Activated CD4-positive, CD25-positive, alpha-beta regulatory T cell (primary cell): ENCODE data around the gene ARRDC3.
"Not testable (repeated sequence)": the region's sequence is repeated elsewhere in the genome, so short reads cannot be mapped to it uniquely, and the experiment has no call there.

Source experiments
- DNase-seq, 4 experiments: peaks; one replicate each; lab custom pipeline; 2025; lab: John Stamatoyannopoulos, UW

ARRDC3 gene, protein sequence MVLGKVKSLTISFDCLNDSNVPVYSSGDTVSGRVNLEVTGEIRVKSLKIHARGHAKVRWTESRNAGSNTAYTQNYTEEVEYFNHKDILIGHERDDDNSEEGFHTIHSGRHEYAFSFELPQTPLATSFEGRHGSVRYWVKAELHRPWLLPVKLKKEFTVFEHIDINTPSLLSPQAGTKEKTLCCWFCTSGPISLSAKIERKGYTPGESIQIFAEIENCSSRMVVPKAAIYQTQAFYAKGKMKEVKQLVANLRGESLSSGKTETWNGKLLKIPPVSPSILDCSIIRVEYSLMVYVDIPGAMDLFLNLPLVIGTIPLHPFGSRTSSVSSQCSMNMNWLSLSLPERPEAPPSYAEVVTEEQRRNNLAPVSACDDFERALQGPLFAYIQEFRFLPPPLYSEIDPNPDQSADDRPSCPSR

DNA sequence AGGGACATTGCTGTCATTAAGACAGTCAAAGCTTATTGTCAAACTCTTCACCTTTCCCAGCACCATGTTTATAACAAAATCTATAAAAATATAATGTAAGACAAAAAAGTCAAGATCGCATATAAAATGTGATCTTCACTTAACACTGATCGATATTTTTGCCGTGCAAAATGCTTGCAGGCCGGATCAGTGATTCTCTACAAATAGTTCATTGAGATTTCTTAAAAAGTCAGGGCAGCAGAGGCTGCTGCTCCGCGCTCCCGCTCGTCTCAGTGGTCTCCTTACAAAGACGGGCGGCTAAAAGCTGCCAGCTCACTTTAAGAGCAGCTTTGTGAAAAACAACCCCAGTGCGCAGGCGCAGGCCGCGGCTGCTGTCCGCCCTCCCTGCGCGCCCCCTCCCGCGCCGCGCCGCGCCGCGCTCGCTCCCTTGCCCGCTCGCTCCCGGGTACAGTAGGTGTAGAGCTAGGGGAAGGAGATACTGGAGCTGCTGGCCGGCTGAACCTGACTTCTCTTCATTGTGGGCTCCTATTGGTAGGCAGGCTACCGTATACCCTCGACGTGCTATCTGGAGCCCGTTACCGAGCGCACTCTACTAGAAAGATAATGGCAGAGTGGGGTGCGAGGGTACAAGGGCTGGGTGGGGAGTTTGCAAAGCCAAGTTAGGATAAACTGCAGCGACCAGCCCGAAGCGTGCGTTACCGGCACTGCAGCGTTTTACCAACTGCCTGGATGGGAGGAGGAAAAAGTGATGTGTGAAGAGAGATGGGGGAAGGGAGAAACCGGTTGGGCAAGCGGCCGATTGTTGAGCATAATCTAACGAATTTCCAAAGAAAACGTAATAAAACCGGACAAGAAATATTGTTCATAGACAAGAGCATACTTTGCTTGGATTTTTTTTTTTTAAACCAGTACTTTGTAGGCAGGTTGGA lies at the start of gene ARRDC3:
Gene ARRDC3 (minus strand): TSS at position 291 of the 929 bp plus-strand sequence. CDS start 225 bp downstream, at position 66.
- peak; percentile 86 to 97 (median 94) for DNase-seq

DNA sequence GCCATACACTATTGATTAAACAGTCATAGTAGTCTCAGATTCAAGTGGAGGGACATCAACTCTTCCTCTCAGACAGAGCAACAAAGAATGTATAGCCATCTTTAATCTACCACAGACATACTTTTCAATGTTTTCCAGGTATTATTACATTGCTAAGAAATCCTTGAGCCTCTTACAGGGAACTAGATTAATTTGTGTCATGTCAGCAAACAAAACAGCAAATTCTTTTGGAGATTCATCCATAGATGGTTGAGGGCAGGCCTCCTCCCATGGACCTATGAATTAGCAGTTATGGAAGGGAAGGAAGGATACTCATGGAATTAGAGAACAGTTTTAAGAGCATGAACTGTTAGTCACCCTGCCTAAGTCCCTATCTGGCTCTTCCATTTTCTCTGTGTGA lies 47.8 kb upstream of the ARRDC3 start:
- no peak for DNase-seq

DNA sequence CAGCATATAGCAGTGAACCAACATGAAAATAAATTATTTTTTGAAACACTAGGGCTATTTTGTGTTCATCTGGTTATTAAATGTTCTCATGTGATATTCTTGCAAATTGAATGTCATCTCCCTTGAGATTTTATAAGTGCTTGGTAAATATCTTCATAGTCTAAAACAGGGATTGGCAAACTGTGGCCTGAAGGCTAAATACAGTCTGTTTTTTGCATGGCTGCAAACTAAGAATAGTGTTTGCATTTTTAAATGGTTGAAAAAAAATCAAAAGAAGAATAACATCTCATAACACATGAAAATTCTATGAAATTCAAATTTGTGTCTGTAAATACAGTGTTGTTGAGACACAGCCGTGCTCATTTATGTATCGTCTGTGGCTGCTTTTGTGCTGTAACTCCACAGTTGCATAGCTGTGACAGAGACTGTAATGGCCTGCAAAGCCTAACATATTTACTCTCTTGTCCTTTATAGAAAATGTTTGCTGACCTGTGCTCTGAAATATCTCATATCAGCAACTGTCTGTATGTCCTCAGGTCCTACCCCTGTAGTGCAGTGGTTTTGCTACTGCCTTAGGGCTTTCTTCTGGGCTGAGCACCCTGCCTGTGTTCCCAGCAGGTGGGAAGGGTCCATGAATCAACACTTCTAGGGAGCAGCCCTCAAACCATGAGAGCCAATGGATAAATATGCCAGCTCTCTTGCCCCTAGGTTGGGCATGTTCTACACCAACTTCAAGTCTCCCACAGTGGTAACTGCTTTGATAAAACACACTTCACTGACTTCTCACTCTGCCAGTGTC lies 41.7 kb upstream of the ARRDC3 start:
- DNase-seq: no peak

DNA sequence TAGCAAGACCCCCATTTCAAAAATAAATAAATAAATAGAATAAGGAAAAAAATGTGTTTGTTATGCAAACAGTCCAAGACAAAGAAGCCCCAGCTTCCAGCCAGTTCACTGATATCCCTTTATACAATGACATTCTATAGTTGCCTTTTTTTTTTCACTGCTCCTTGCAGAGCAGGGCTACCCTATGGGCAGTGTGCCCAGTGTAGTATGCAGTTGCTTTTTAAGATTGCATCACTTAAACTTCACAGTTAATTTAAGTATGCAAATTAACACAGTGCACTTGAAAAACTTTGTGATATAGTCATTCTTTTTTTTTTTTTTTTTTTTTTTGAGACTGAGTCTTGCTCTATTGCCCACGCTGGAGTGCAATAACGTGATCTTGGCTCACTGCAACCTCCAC lies 40.8 kb upstream of the ARRDC3 start:
- DNase-seq: no peak

DNA sequence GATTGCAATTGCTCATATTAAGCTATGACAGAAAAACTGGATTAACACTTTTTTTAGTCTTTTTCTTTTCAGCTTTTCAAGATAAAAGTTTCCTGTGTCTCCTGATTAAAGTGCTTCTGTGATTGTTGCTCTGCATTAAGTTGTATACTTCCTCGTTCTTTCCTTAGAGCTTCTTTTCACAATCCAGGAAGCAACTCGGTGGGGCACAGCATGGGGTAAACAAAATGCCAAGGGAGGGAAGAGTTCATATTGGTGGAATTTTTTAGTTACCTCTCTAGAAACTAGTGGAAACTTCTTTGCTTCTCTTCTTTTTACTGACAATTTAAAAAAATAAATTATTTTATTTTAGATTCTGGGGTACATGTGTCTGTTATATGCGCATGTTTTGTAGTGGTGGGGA lies 37.8 kb upstream of the ARRDC3 start:
- DNase-seq: no peak

DNA sequence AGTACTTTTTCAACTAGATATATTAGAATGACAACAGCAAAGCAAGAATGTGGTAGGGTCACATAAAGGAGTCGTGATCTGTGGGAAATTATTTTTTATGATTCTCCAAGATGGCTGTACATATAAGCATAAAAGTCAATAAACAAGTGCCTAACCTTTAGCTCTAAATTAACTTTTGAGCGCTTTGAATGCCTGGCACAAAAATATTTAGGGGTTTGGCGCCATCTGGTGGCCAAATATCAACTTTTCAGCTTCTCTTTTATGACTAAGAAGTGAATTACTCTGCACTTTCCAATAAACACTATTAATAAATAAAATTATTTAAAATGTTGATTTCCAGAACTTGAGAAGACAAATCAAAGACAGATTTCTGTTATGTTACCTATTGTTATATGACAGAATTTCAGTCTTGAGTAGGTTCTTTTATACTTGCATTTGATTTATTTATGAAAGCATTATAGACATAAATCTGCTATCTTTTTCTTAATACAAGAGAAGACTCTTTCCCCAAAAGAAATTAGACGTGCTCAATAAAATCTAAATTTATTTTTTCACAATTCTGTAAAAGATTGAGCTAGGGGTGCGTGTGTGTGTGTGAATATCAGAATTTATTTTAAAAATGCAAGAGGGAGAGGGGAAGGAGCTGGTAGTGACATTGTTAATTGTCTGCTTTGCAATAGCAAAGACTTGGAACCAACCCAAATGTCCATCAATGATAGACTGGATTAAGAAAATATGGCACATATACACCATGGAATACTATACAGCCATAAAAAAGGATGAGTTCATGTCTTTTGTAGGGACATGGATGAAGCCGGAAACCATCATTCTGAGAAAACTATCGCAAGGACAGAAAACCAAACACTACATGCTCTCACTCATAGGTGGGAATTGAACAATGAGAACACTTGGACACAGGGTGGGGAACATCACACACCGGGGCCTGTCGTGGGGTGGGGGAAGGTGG lies 36.7 kb upstream of the ARRDC3 start:
- DNase-seq: peak; percentile 37 to 65 (median 47)

DNA sequence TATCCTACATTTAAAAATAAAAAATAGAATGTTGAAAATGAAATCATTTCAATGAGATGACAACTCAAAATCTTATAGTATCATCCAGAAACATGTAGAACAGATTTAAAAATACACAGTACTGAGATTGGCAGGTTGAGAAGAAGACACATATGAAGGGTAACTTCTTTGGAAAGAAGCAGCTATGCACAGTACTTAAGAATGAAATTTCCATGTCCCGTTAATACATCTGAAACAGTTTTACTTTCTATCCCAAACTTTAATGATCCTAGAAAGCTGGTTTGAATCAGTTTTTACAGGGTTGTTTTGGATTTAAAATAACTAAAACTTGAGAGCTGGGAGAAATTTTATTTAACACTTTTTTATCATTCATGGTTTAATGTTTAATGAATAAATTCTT lies 36.0 kb upstream of the ARRDC3 start:
- no peak for DNase-seq

DNA sequence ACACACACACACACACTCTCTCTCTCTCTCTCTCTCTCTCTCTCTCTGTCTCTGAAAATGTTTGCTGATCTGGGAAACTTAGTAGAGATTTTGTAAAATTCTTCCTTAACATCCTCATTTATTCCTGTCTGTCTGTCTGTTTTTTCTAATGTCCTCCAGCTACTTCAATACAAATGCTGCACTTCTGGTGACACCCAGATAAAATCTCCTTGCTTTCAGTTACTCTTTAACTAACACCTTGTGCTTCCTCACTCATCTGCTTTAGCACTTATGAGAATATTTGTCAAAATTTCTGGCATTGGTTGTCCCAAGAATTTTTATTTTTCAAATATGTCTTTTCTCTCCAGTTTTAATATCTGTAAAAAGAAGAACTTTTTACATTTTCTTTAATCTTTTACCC lies 35.0 kb upstream of the ARRDC3 start:
- no peak for DNase-seq

DNA sequence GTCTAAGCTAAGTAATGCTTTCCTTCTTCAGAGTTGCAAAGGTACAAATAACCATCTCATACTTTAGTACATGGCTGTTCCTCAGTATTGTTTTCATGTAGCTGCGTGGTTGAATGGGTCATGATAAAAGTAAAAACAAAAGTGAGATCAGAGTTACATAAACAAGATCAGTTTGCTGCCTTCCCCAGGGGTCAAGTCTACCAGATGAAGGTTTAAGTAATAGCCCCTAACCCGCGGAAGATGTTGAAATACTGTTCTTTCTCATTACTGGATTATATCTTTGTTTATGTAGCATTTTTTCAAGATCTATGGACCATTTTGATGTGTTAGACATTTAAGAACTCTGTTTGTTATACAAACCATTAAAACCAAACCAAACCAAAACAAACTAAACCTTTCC lies 34.1 kb upstream of the ARRDC3 start:
- DNase-seq: no peak

DNA sequence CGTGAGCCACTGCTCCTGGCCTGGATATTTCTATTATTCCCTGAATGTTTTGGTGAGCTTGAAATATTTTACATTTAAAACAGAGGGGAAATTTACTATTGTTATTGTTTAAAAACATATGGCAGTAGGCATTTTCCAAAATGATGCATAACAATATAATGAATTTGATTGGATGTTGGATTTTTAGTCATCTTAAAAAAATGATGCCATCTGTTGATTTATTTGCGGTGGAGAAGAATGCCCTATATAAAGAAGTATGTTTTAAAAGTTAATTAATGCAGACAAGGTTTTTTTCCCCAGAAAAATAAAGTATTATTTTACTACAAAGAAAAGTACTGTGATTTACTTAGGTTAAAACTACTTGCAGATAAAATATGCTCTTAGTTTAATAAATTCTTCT lies 33.4 kb upstream of the ARRDC3 start:
- DNase-seq: no peak

DNA sequence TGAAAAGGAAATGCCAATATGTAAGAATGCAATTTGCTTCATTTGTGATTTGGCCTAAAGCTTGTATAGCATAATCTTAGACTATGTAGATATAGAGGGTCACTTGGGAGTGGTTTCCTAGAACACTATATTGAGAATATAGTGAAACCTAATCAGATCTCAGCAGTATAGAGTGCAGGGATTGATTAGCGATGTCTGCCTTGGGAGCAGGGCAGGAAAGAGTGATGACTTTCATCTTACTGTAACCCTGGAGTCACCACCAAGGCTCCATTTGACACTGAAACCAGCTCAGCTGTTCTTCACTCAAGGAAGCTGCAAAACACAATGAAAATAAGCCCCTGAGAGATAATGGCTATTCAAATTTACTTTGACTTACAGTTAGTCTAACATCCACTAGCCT lies 26.2 kb upstream of the ARRDC3 start:
- DNase-seq: no peak

DNA sequence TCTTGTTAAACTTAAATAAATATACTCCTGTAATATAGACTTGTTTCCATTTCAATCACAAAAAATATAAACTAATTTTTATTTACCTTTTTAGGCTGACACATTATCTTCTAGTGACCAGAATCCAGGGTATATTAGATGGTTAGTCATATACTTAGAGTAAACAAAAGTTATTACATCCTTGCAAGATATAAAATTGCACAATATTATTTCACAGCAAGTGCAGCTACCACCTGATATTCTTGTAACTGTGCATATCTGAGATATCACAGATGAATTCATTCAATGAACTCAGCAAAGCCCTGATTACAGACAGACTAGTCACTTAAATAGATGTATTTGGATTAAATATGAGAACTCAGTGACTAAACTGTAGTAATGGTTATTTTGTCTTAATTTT lies 25.6 kb upstream of the ARRDC3 start:
- no peak for DNase-seq

DNA sequence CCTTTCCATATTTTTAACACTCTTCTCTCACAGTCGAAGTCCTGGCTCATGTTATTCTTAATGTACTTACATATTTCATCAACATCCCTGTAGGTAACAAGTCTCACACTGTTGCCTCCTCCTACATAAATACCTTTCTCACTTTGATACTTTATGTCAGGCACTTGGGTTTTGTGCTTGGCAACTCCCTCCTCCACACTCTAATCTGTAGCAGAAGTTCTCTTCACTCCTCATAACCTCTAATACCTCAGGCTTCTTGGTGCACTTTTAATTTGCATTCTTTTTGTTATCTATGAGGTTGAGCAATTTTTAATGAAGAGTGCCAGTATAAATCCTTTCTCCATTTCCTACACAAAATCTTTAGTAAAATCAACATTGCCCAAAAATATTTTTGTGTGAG lies 24.1 kb upstream of the ARRDC3 start:
- DNase-seq: no peak

DNA sequence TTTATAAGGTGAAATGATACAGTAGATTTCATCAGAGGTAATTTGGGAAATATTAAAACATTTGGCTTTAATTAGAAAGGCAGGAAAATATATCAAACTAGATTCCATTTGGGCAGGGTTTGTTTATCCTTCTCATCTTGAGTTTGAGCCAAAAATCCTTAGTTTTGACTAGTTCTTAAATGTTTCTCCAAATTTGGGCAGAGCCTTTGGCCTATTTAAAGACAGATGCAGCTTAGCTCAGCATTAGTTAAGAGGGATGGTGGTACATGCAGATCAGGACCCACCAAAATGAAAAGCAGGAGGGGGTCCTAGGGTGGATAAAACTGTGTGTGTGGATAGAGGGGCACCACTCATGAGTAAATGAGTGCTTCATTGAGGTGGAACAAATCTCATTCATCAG lies 20.3 kb upstream of the ARRDC3 start:
- DNase-seq: no peak

DNA sequence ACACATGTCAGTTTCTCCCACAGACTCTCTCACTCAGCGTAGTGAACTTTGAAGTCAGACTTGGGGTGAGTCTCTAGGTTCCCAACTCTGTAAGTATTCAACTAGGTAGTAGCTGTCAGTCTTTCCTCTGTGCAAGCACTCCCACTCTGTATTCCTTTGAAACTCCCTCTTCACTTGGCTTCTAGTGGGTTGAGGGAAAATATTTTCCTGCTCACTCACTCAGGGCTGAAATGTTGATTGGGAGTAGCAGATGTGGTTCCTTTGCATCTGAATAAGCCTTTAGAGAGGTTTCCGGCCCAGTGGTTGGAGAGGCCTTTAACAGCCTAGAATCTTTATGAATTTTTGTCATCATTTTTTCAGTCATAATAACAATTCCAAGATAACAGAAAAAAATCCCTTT lies 18.1 kb upstream of the ARRDC3 start:
- DNase-seq: no peak

DNA sequence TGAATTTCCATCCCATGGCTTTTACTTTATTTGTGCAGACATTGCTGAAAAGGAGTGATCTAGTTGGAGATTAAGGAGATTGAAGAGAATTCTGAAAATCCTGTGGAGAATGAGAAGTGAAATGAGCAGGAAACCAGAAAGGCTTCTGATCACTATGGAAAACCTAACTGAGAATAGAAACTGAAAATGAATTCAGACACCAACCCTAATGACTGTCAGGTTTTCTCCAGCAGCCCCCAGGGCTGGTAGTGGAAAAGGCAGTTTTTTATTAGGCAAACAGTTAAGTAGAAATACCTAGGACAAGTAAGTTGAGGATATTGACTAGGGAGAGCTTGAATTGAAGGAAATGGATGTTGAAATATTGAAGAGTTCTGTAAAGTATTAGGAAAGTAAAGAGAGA lies 14.7 kb upstream of the ARRDC3 start:
- DNase-seq: no peak

DNA sequence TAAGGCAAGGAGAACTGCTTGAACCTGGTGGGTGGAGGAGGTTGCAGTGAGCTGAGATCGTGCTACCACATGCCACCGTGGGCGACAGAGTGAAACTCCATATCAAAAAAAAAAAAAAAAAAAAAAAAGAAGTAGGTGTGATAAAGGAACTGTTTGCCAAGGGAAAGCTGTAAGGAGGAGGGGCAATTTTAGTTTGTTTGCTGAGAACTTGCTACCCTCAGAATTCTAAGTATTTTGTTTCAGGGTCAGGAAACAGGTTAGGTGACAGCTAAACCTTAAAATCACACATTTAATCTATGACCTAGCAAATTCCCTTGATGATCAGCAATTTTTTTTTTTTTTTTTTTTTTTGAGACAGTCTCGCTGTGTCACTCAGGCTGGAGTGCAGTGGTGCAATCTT lies 7.2 kb upstream of the ARRDC3 start:
- DNase-seq: no peak

DNA sequence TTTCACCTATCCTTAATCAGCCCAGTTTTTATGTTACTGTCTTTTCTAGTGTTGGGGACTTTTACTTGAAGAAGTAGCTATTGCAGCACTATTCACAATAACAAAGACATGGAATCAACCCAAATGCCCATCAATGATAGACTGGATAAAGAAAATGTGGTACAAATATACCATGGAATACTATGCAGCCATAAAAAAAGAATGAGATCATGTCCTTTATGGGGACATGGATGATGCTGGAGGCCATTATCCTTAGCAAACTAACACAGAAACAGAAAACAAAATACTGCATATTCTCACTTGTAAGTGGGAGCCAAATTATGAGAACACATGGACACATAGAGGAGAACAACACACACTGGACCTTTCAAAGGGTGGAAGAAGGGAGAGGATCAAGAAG lies 6.4 kb upstream of the ARRDC3 start:
- DNase-seq: not testable (repeated sequence)

DNA sequence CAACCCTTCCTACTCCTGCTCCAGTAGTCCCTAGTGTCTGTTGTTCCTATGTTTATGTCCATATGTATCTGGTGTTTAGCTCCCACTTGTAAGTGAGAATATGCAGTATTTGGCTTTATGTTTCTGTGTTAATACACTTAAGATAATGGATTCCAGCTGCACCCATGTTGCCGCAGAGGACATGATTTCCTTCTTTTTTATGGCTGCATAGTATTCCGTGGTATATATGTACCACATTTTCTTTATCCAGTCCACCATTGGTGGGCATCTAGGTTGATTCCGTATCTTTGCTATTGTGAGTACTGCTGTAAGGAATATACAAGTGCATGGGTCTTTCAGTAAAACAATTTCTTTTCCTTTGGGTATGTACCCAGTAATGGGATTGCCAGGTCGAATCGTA lies 5.2 kb upstream of the ARRDC3 start:
- DNase-seq: no peak

DNA sequence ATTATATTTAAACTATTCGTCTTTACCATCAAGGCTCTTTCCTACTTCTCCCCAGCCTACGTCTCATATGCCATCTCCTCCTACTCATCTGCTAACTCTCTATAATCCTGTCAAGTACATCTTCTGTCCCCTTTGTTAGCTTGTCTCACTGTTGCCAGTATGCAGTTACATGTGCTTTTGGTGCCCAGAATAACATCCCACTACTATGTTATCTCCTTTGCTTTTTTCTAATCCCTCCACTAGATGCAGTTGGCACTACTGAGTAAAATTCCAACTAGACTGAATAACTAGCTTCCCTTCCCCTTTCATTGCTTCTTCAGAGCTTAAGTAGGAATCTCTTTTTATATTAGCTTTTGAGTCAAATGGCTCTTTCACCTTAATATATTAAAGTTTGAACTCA lies 3.0 kb upstream of the ARRDC3 start:
- DNase-seq: no peak

DNA sequence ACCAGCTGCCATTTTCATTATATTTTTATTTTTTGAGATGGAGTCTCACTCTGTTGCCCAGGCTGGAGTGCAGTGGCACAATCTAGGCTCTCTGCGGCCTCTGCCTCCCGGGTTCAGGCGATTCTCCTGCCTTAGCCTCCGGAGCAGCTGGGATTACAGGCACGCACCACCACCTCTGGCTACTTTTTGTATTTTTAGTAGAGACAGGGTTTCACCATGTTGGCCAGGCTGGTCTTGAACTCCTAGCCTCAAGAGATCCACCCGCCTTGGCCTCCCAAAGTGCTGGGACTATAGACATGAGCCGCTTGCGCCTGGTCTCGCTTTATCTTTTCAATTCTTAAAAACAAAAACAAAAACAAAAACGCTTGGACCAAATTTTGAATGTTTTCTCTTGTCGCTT lies 2.5 kb upstream of the ARRDC3 start:
- DNase-seq: not testable (repeated sequence)
